Measurements from ENCODE around the gene SEC16A.
"Not testable (repeated sequence)": the region's sequence is repeated elsewhere in the genome, so short reads cannot be mapped to it uniquely, and the experiment has no call there.

Gene SEC16A

DNA sequence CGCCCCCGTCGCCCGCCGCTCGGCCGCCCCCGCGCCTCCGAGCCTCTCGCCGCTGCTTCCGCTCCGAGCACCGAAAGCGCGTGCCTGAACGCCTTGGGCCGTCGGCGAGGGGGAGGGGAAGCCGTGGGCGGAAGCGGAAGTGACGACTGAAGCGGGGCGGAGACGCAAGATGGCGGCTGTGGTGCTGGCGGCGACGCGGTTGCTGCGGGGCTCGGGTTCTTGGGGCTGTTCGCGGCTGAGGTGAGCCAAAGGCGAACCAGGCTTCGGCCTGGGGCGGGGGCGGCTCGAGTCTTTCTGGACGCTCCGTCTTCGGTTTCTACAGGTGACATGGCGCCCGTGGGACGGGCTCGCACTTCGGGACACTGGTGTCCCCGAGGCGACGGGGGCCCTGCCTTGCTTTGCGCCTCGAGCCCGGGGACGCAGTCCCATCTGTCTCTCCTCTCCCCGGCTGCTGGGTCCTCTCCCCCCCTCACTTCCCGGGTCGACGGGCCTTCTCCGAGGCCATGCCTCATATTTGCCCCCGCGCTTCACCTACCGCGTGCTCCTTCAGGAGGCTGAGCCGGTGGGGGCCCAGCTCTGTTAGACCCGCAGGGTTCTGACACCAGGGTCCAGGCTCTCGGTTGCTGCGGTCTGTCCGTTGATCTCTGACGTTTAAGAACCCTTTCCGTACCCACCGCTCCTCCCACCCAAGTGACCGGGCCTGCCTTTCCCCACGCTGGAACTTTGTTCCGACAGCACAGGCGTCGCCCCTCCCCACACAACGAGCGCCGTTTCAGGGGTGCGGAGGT lies 72.1 kb downstream of the SEC16A start, which contains the start of the genes ENTR1 and PMPCA:
ENTR1 (minus strand) TSS at position 115 of the 788 bp plus-strand sequence. CDS start 217 bp downstream, outside the sequence.
PMPCA (plus strand) TSS at position 159 of the 788 bp plus-strand sequence; CDS start at position 170, 11 bp downstream.
- DNase-seq, result peak; percentile 99
- H3K27ac Mint-ChIP-seq, result peak within 1 kb of the TSS; percentile 97
- no peaks in the 10 kb centered on the region for H3K27me3 Mint-ChIP-seq
- peaks cover 54% of the 10 kb centered on the region for H3K4me1 Mint-ChIP-seq (ENCODE audit: low read depth)
- H3K9me3 Mint-ChIP-seq, result no peaks in the 10 kb centered on the region
- peak within 1 kb of the TSS; percentile 96 for H3K4me3 Mint-ChIP-seq
- peaks cover 90% of the 10 kb centered on the region for H3K36me3 Mint-ChIP-seq (ENCODE audit: low read depth)

GRCh38 chr9:136409557-136410455 lies 73.0 kb downstream of the SEC16A start:
- DNase-seq, result peak; percentile 76
- Mint-ChIP-seq H3K27me3 (no peaks in the 10 kb centered on the region), H3K27ac (peak overlapping the region; percentile 97), H3K9me3 (no peaks in the 10 kb centered on the region), H3K4me1 (ENCODE audit: low read depth) (peaks cover 63% of the 10 kb centered on the region), H3K36me3 (ENCODE audit: low read depth) (peaks cover 90% of the 10 kb centered on the region), H3K4me3 (peak overlapping the region; percentile 96)

DNA sequence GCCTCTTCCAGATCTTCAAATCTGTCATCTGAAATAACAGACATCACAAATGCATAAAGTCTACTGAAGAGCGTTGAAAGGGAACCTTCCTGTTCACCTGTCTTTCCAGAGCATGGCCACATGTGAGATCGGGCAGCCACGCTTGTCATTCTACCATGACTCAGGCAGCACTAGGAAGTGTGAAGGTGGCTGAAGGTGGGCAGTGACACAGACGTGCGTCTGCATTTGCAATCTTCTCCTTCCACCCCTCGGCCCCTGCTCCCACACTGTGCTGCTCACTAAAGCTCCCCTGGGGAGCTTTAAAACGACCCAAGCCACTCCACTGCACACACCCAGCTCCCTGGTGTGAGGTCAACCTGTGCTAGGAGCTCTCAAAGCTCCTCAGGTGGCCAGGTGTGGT lies 74.9 kb downstream of the SEC16A start:
- peak overlapping the region; percentile 27 for H3K4me3 Mint-ChIP-seq
- peaks cover 76% of the 10 kb centered on the region for H3K4me1 Mint-ChIP-seq (ENCODE audit: low read depth)
- peak overlapping the region; percentile 80 for H3K27ac Mint-ChIP-seq
- no peak for DNase-seq
- H3K9me3 Mint-ChIP-seq, result no peaks in the 10 kb centered on the region
- H3K36me3 Mint-ChIP-seq (ENCODE audit: low read depth), result peaks cover 87% of the 10 kb centered on the region
- no peaks in the 10 kb centered on the region for H3K27me3 Mint-ChIP-seq

DNA sequence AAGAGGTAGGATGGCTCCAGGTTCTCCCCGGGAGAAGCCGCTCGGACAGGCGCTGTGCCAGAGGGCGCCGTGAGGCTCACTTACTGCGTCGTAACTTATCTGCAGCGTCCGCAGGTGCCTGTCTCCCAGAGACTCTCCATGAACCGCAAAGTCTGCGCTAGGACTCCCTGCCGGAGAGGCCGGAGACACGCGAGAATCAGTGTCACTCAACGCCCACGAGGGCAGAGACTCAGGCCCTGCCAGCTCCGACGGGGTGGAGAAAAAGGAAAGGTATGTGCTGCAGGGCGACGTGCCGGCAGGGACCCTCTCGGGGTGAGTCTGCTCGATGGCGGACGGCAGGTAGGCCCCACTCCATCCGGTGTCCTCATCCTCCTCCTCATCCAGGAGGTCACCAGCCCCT lies 75.8 kb downstream of the SEC16A start:
- not testable (repeated sequence) for DNase-seq, H3K27me3 Mint-ChIP-seq, H3K4me3 Mint-ChIP-seq, H3K9me3 Mint-ChIP-seq
- H3K36me3 Mint-ChIP-seq (ENCODE audit: low read depth), result peaks cover 87% of the 10 kb centered on the region
- peaks cover 75% of the 10 kb centered on the region for H3K4me1 Mint-ChIP-seq (ENCODE audit: low read depth)
- peak overlapping the region; percentile 22 for H3K27ac Mint-ChIP-seq

- not testable (repeated sequence) for DNase-seq, H3K9me3 Mint-ChIP-seq, H3K27me3 Mint-ChIP-seq, H3K4me3 Mint-ChIP-seq
- H3K27ac Mint-ChIP-seq, result peak overlapping the region; percentile 96
- H3K36me3 Mint-ChIP-seq (ENCODE audit: low read depth), result peaks cover 87% of the 10 kb centered on the region
- H3K4me1 Mint-ChIP-seq (ENCODE audit: low read depth), result peaks cover 72% of the 10 kb centered on the region
These were observed 76.9 kb downstream of the SEC16A start for GRCh38 chr9:136405904-136406303.

DNA sequence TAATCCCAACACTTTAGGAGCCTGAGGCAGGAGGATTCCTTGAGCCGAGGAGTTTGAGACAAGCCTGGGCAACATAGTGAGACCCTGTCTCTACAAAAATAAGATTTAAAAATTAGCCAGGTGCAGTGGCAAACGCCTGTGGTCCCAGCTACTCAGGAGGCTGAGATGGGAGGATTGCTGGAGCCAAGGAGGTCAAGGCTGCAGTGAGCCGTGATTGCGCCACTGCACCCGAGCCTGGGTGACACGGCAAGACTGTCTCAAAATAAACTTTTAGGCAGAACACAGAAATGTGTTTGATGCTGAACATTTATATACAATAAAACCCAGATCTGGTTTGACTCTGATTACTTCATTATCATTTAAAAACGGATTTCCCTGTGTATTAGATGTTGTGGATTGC lies 77.4 kb downstream of the SEC16A start:
- Mint-ChIP-seq H3K4me1 (ENCODE audit: low read depth) (peaks cover 76% of the 10 kb centered on the region), H3K4me3 (no peak overlapping the region)

DNA sequence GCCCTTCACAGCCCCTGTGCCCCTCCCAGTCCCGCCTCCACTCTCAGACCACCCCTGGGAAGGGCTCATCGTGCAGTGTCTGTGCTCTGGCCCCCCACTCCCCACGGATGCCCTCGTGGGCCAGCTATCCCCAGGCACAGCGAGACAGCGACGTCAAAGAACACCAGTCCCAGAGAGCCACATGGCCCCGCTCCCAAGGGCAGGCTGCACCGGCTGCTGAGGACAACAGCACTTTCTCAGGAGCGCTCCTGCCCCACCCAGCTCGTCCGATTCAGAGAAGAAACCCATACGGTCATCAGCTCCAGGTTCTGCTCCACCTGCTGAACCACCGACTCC lies 78.1 kb downstream of the SEC16A start:
- Mint-ChIP-seq H3K4me3 (peak overlapping the region; percentile 70), H3K27ac (peak overlapping the region; percentile 96), H3K4me1 (ENCODE audit: low read depth) (peaks cover 77% of the 10 kb centered on the region), H3K9me3 (no peaks in the 10 kb centered on the region), H3K36me3 (ENCODE audit: low read depth) (peaks cover 81% of the 10 kb centered on the region), H3K27me3 (no peaks in the 10 kb centered on the region)
- no peak for DNase-seq

More for the DNA sequence above, 77.4 kb downstream of the SEC16A start:
- no peaks in the 10 kb centered on the region for H3K9me3 Mint-ChIP-seq
- no peaks in the 10 kb centered on the region for H3K27me3 Mint-ChIP-seq
- H3K36me3 Mint-ChIP-seq (ENCODE audit: low read depth), result peaks cover 84% of the 10 kb centered on the region
- DNase-seq, result no peak
- H3K27ac Mint-ChIP-seq, result peak overlapping the region; percentile 96

GRCh38 chr9:136403915-136404800 lies 78.7 kb downstream of the SEC16A start:
- H3K4me1 Mint-ChIP-seq (ENCODE audit: low read depth), result peaks cover 73% of the 10 kb centered on the region
- H3K27ac Mint-ChIP-seq, result peak overlapping the region; percentile 96
- DNase-seq, result peak; percentile 62
- no peaks in the 10 kb centered on the region for H3K9me3 Mint-ChIP-seq
- peaks cover 78% of the 10 kb centered on the region for H3K36me3 Mint-ChIP-seq (ENCODE audit: low read depth)
- no peaks in the 10 kb centered on the region for H3K27me3 Mint-ChIP-seq
- peak overlapping the region; percentile 70 for H3K4me3 Mint-ChIP-seq

GRCh38 chr9:136403538-136403914 lies 79.3 kb downstream of the SEC16A start:
- H3K27ac Mint-ChIP-seq, result peak overlapping the region; percentile 96
- peaks cover 78% of the 10 kb centered on the region for H3K36me3 Mint-ChIP-seq (ENCODE audit: low read depth)
- peak overlapping the region; percentile 70 for H3K4me3 Mint-ChIP-seq
- H3K27me3 Mint-ChIP-seq, result no peaks in the 10 kb centered on the region
- peaks cover 73% of the 10 kb centered on the region for H3K4me1 Mint-ChIP-seq (ENCODE audit: low read depth)
- DNase-seq, result peak; percentile 78
- no peaks in the 10 kb centered on the region for H3K9me3 Mint-ChIP-seq

DNA sequence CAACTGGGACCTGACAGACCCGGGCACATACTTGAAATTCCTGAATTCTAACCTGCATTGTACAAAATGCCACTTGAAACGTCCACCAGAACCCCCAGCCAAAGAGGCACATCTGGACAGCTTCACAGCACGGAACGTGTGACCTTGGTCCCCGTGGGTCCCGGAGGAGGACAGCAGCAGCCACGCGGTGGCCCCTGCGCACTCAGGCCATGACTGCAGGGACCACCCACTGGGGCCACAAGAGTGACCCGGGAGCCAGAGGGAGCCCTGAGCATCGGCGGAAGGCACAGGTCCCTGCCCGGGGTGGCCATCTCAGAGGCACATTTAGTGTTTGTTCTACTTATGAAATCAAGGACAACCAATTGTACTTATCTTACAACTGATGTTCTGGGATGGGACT lies 80.8 kb downstream of the SEC16A start:
- no peaks in the 10 kb centered on the region for H3K27me3 Mint-ChIP-seq
- peak overlapping the region; percentile 85 for H3K27ac Mint-ChIP-seq

GRCh38 chr9:136401173-136401922 lies 81.5 kb downstream of the SEC16A start:
- DNase-seq, result no peak
- peak overlapping the region; percentile 84 for H3K27ac Mint-ChIP-seq
- peak overlapping the region; percentile 6 for H3K4me3 Mint-ChIP-seq
- no peaks in the 10 kb centered on the region for H3K9me3 Mint-ChIP-seq
- peaks cover 69% of the 10 kb centered on the region for H3K4me1 Mint-ChIP-seq (ENCODE audit: low read depth)
- H3K27me3 Mint-ChIP-seq, result no peaks in the 10 kb centered on the region
- peaks cover 80% of the 10 kb centered on the region for H3K36me3 Mint-ChIP-seq (ENCODE audit: low read depth)

More for the DNA sequence above, 80.8 kb downstream of the SEC16A start:
- H3K36me3 Mint-ChIP-seq (ENCODE audit: low read depth), result peaks cover 77% of the 10 kb centered on the region
- no peaks in the 10 kb centered on the region for H3K9me3 Mint-ChIP-seq
- H3K4me1 Mint-ChIP-seq (ENCODE audit: low read depth), result peaks cover 71% of the 10 kb centered on the region
- peak overlapping the region; percentile 31 for H3K4me3 Mint-ChIP-seq
- DNase-seq, result no peak

DNA sequence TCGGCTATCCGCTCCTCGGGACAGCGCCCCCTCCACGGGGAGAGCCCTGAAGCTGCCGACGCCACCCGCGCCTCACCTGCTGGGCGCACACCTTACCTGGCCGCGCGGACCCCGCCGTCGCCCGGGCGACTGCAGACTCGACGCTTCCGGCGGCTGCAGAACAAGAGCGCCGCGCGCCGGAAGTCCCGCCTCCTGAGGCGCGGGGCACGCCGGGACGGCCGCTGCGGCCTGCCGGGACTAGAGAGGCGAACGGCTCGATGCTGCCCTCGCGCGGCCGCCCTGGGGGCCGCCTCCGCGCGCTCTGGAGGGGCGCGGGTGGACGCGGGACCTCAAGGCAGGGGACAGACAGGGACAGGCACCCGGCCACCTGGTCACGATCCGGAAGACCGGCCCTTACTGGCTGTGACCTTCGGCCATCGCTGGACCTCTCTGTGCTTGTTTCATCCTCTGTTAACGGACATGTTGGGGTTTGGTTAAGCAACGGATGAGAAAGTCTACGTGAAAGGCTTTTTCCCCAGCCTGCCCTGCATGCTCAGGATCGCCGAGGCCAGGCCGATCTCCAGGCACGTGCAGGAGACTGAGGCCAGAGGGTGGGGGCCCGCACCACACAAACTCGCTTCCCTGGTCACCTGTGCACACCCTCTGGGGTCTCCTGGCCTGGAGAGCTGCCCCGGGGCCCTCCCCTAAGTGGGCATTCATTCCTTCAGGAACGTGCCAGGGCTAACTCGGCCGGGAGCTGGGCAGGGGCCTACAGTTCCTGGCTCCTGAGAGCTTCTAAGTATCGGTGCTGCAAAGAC lies 82.6 kb downstream of the SEC16A start, which contains the start of gene SNAPC4:
SNAPC4 (minus strand) TSS at position 133 of the 797 bp plus-strand sequence. CDS start 1,742 bp downstream, outside the sequence.
- no peaks in the 10 kb centered on the region for H3K9me3 Mint-ChIP-seq
- peaks cover 61% of the 10 kb centered on the region for H3K4me1 Mint-ChIP-seq (ENCODE audit: low read depth)
- H3K4me3 Mint-ChIP-seq, result peak within 1 kb of the TSS; percentile 94
- peak within 1 kb of the TSS; percentile 91 for H3K27ac Mint-ChIP-seq
- H3K36me3 Mint-ChIP-seq (ENCODE audit: low read depth), result peaks cover 81% of the 10 kb centered on the region
- peak; percentile 92 for DNase-seq
- no peaks in the 10 kb centered on the region for H3K27me3 Mint-ChIP-seq
